ENCODE results near the gene SNRNP48.

DNA sequence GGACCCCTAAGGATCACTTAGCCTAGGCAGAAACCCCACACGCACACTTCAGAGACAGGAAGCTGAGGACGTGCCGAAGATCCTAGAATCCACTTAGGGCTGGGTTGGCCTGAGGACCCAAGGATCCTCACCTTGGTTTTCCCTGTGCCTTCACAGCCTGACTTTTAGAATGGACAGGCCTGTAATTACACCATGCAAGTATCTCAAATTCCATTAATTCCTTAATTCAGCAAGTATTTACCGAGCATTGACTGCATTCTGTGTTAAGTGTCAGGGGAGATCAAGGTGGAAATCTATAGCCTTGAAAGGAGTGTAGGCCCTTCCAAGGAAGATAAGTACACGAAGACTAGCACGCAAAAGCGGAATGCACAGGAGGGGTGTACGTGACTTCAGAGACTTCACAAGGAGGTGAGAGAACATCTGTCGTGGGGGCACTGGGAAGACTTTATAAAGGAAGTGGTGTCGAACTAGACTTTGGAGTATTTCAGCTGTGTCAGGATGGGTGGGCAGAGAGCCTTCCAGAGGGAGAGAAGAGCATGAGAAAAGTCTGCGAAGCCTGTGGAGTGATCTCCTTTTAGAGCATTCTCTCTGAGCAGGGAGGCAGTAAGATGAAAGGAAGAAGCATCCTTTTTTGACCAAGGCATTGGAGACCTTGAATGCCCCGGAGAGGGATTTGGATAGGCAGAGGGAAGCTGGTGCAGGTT is 44.5 kb upstream of the SNRNP48 start:
- TF ChIP-seq EZH2 (IDR thresholded peaks at IDR 0.05; ENCODE audit: borderline replicate concordance) (no peak), EZH2phosphoT487 (IDR thresholded peaks at IDR 0.05; ENCODE audit: low read depth, severe bottlenecking, unreplicated experiment) (no peak)
- TF ChIP-seq, protein P1, sequence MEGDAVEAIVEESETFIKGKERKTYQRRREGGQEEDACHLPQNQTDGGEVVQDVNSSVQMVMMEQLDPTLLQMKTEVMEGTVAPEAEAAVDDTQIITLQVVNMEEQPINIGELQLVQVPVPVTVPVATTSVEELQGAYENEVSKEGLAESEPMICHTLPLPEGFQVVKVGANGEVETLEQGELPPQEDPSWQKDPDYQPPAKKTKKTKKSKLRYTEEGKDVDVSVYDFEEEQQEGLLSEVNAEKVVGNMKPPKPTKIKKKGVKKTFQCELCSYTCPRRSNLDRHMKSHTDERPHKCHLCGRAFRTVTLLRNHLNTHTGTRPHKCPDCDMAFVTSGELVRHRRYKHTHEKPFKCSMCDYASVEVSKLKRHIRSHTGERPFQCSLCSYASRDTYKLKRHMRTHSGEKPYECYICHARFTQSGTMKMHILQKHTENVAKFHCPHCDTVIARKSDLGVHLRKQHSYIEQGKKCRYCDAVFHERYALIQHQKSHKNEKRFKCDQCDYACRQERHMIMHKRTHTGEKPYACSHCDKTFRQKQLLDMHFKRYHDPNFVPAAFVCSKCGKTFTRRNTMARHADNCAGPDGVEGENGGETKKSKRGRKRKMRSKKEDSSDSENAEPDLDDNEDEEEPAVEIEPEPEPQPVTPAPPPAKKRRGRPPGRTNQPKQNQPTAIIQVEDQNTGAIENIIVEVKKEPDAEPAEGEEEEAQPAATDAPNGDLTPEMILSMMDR (IDR thresholded peaks at IDR 0.05; ENCODE audit: poor library complexity) = no peak
